Glomerular endothelial cell (primary cell): Measurements from ENCODE around the gene MIGA2. TPM values are rescaled to one million over a fixed set of nuclear protein-coding genes. Genes with fewer than 3 reads are reported as not detected.

ENCODE experiments used
- DNase-seq: peaks from one replicate; pipeline ENCODE4 v3.0.0-alpha.2; 2011; ENCODE audit warnings: low read depth, low spot score; ENCODE audit errors: extremely low read depth
- total RNA-seq: library from RNA; depleted of rRNA; stranded (reverse); fragments of >200 nt; gene quantifications from 2 replicates; pipeline ENCODE4 v1.2.3, GENCODE V29; 2015

The MIGA2 gene
- total RNA-seq, 1 donor from 2014 or later = 23.3 TPM

DNA sequence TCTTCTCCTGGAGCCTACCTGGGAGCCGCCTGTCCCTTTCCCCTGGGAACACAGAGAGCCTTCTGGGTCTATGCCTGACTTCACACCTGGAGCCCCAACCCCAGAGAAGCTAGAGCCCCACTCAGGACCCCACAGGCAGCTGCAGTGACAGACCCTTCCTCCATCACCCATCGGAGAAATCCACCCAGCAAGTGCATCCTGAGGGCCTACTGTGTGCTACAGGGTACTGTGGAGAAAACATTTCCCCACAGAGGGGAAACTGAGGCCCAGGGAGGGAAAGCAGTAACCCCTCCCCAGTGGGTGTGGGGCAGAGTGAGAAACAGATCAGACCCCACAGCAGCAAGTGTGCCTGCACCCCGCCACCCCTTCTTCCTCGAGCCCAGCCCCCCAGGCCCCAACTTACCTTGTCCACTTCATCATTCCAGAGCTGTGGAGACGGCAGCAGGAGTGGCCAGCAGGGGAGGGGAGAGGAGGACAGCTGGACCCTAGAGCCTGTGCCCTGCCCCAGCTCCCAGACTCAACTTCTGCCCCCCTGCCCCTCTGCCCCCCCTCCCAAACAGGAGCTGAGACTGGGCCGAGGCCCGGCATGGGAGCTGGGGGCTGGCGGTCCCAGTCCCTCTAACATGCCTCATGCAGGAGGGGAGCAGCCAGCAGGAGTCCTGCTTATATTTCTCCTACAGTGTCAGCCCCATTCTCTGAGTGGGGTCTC is 26.0 kb upstream of the MIGA2 start:
- DNase-seq = no peak

DNA sequence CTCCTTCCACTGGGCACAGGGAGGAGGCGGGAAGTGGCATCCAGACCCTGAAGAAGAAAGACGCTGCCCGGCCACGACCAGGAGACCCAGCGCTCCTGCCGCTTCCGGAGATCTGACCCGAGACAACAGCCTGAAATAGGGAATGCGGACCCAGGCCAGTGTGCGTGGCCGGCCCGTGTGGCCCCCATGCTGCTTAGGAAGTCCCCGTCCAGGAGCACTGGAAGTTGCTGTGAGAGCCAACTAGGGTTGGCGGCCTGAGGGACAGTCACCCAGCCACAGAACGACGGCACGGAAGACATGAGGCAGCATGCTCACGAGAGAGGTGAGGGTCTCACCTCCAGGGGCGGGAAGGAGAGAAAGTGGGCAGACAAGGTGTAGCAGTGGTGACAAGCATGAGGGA is 25.3 kb upstream of the MIGA2 start:
- no peak for DNase-seq

DNA sequence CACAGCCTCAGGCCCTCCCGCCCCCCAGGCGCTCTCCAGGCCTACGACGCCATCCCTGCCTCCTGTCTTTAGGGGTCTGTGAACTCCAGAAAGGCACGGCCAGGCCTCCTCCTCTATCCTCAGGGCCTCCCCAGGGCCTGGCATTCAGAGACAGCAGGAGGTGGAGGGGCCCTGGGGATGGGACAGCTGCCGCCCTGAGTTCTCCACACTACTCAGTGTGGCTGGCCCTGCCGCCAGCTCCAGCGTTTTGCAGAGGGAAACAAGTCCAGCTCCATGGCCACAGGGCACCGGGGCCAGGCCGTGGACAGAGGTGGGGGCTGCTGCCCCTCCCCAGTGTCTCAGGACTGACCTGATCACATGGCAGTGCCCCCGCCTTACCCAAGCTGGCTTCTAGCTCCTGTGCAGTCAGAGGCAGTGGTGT is 24.7 kb upstream of the MIGA2 start:
- no peak for DNase-seq

DNA sequence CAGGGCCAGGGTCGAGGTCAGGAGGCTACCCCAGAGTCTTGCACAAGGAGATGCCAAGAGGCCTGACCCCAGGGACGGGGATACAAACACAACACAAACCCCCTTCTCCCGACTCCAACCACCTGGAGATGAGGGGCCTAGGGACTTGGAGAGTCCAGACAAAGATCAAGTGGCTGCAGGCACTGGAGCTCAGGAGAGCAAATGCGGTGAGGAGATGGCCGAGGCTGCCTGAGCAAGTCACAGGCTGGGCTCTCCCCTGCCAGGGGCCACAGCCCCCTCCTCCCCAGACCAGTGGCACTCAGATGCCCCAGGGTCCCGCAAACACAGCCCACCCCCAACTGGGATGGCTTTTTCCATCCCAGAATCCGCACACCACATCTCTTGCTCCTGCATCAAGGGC is 24.1 kb upstream of the MIGA2 start:
- no peak for DNase-seq

DNA sequence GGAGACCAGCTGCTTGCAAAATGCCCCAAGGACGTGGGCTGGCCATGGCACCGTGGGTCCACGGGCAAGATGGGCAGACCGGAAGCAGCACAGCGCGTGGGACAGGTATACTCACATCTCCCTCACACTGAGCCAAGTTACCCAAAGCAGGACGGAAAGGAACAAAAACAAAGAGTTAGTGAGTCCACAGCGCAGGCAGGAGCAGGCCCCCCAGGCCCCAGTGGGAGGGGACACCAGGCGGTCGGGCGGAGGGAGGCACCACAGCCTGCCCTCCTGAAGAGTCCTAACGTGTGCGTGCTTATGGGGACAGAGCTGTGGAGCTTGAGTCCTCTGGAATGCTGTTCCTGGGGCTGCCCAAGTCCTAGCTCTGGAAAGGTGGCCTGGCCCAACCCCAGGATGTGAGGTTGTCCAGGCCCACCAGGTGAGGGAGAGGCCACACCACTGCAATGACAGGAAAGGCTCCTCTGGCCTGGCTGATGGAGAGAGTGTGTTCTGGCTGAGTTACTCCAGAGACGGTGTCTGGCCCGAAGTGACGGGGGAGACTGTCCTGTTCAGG is 23.5 kb upstream of the MIGA2 start:
- DNase-seq = no peak

DNA sequence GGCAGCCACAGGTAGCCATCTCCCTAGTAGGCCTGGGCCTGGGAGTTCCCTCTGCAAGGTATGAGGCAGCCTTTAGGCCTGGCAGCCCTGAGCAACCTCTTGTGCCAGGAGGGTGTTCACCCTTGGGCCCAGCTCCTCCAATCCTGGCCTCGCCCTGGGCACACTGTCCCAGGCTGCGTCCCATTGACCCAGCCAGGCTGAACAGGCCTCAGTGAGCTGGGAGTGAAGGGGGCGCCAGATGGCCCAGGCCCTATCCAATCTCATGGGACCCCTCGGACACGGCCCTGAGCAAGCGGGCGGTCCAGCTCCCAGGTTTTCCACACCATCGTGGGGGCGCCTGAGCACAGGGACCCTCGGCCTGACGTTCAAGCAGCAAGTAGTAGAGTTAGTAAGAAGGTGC is 22.8 kb upstream of the MIGA2 start:
- no peak for DNase-seq

DNA sequence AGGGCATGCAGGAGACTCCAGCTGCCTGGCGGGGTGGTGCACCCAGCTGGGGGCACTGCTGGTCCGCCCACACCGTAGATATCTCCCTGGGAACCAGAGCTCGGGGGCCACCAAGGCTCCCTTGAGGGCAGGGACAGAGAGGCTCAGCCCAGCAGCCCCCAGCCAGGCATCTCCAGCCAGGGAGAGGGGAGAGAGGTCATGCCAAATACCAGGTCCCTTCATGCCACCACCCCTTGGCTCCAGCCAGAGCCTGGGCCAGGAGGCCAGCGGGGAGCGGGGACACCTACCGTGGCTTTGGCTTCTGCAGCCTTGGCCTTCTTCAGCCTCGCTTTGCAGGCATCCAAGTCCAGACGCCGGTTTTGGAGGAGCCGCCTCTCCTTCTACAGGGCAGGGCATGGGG is 22.3 kb upstream of the MIGA2 start:
- DNase-seq = no peak

DNA sequence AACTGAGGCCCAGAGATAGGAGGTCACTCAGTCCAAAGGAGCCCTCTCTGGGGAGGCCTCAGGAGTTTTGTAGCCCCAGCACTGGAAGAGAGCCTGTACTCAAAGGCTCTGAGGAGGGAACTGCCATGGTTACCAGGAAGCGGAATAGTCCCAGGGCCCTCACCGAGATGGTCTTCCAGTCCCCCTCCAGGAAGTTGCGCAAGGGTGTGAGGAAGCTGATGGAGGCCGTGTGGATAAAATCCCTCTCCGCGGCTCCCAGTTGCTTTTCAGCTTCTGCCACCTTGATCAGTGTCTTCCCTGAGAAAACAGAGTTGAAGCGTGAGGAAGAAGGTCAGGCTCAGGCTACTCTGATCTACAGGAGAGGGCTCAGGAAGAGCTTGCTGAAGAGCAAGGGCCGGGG is 21.8 kb upstream of the MIGA2 start:
- DNase-seq = no peak

DNA sequence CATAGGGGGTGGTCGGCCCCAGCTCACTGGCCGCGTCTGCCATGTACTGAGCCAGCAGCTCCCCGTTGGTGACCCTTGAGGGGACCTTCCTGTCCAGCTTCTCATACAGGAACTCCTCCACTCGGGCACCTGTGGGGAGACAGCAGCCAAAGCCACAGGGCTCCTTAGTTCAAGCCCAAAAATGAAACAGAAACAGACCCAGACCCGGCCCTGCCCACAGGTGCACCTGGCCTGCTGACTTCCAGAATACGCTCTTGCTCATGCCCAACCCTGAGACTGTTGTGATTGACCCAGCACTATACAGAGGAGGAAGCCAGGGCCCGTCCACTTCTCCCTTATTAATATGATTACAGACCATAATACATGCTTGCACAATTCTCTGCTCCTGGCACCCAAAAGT is 15.3 kb upstream of the MIGA2 start:
- DNase-seq = no peak

DNA sequence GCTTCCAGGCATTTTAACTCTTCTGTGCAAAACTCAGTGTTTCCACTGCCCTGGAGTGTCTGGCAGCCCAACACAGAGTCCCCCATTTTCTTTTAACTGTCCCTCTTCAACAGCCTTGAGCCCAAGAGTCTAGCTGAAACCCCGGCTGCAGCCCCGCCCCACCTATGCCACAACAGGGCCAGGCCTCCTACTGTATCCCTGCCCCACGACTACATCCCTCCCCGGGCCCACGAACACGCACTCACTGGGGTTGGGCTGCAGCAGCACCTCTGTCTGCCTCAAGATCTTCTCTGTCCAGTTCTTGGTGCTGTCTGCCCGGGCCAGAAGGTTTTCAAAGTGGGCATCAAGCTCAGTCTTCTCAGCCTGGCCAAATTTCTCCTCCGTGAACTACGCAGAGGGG is 14.4 kb upstream of the MIGA2 start:
- no peak for DNase-seq

DNA sequence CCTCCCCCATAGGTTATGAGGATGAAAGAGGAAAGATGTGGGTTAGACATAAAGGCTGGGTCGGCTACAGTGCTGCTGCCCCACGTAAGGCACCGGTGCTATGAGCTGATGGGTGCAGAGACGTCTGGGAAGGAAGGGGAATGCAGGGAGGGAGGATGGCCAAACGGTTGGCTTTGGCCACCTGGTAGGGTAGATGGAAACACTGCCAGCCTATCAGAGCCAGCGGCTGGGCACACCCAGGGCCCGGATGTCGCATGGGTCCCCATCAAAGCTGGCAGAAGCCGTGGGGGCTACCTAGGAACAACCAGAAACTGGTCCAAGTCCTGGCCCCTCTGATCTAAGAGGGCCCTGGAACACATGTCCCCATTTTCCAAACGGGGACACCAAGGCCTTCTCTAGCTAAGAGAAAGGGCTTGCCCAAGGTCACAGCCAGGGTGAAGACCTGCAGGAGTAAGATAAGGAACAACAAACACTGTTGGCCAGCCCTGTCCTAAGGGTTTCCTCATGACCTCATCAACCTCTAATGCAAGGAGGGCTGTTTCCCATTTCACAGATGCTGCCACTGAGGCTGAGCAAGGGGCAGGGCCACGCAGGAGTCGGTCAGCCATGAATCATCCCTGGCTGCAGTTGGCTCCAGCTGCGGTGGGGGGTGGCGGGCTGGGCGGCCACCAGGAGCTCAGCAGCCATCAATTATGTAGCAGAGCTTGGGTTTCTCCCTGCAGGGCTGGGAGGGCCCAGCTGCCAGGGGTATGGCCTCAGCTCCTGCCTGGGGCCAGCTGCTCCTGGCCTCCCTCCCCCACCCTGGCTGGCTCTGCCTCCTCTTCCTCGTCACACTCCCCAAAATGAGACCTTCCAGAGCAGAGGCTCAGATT is 13.2 kb upstream of the MIGA2 start:
- no peak for DNase-seq

DNA sequence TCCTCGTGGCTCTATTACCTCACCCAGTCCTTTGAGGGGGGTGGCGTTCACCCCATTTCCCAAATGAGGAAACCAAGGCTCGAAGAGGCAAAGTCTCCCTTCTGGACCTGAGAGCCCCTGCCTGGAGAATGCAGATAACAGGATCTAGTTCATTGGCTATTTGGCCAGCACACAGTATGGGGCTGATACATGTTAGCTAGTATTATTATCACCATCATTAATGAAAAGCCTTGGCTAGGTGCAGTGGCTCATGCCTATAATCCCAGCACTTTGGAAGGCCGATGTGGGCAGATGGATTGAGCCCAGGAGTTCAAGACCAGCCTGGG is 12.6 kb upstream of the MIGA2 start:
- no peak for DNase-seq

DNA sequence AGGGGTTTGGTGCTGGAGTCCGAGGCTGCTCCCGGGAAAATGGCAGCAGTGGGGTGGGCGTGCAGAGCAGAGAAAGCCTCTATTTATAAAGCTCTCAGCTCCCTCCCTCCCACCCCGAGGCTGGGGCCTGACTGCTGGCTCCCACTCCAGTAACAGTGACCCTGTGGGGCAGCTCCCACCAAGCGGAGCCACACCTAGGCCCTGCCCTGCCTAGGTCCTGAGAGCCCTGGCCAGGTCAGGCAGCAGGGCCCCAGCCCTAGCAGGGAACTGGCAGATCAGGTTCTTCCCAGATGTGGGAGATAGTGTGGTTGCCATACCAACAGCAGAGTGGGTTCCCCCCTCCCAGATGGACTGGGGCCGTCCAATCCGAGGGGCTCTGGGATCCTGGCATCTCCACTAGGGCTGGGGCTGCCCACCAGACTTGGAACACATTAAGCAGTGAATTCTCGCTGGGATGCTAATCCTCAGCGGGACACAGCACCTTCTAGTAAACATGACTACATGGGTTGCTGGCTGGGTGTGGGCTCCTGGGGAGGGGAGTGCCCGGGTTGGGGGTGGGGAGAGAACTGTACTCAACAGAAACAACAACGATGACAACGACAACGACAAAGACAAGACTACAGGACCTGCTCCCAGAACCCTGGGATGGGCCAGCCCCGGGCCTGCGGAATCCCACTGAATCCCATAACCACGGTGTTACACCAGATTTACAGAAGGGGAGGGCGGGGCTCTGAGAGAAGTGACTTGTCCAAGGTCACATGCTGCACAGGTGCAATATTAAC is 9.8 kb upstream of the MIGA2 start:
- DNase-seq = no peak

DNA sequence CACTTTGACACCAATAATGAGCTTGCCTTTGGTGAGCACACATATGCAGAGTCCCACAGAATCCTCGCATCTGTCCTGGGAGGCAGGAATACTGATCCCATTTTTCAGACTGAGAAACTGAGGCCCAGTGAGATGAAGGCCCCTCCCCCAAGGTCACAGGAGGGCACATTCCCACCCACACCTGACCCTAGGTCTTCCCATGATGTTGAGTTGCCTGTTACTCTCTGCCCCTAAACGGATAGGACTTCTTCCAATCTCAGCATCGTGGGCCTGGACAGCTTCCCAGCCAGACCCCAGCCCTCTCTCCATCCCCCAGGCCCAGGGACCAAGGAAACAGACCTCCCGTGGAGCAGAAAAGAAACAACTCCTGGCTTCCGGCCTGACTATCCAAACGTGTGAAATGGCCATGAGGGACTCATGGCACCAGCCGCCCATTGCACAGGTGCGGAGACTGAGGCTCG is 9.2 kb upstream of the MIGA2 start:
- no peak for DNase-seq

DNA sequence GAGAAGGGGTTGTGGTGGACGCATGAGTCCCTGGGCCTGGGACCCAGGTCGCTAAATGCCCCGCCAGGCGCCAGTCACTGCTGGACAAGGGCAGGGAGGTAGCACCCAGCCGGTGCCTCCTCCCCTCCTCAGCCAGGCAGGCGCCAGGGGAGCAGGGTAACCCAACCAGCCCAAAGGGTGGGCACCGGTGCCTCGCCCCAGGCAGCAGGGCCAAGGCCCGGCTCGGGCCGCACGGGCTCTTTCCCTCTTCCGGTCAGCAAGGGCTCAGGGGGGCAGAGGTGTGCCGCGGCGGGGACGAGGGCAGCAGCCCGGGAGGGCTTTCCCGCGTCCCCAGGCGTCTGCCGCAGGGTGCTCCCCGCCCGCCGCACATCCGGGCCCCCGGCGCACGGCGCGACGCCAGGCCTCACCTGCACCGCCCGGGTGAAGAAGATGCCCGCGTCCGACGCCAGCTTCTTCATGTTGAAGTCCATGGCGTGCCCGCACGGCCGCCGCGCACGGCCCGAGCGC is 8.7 kb upstream of the MIGA2 start:
- DNase-seq = no peak

DNA sequence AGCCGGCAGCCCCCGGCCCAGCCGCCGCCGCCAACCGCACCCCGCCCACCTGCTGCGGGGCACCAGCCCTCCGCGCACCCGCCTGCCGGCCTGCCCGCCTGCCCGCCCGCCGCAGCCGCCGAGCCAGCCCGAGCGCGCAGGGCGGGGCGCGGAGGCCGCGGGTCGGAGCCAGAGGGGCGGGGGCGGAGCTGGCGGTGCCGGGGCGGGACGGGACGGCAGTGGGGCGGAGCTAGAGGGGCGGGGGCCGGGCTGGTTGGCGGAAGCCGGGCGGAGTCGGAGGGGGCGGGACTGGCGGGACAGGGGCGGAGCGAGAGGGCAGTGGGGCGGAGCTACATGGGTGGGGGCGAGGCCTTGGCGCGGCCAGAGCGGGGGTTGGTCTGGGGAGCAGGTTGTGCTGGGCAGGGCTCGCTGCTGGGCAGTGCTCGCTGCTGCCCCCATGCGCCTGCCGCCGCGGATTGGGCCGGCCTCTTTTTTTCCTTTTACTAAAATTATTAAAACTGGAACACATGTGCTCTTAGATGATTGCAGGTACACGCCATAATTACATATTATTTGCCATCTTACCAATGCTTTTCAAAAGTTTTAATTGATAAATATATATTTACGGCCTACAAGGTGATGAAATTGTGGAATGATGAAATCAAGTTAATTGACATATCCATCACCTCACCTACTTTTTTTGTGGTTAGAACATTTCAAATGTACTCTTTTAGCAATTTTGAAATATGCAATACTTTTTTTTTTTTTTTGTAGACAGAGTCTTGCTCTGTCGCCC is 8.0 kb upstream of the MIGA2 start, which contains the start of gene SH3GLB2:
Gene SH3GLB2 (minus strand): TSS at position 140 of the 775 bp plus-strand sequence. CDS start 177 bp downstream, outside the sequence.
- DNase-seq = peak; percentile 51

DNA sequence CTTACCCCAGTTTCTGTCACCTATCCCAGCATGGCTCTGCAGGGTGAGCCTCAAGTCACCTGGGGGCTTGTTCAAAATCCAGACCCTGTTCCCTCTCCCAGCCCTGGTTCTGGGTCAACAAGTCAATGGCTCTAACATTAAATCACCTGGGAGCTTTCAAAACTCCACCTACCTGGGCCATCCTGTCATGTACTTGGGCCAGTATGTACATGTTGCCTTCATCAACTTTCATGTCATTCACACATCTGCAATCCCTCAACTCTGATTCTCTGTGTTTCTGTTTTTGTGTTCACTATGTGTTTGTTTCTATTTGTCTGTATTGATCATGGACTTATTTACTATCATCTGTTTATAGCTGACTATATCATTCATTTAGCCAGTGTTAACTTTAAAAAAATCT is 6.2 kb upstream of the MIGA2 start:
- no peak for DNase-seq

DNA sequence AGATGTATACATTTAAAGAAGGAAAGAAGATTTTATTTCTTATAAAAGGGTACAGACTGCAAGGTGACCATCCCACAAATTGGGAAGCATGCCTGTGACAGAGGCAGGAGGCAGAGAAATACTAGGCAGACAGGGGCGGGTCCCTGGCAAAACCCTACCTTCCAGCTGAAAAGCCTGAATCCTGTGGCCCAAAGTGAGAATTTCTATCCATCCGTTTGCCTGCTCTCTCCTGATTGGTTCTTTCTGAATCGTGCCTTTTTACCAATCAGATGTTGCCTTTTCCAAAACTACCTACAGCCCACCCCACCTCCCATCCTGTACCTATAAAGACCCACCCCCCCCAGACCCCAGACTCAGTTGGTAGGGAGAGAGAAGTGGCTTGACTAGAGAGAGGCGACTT is 4.9 kb upstream of the MIGA2 start:
- DNase-seq = no peak

DNA sequence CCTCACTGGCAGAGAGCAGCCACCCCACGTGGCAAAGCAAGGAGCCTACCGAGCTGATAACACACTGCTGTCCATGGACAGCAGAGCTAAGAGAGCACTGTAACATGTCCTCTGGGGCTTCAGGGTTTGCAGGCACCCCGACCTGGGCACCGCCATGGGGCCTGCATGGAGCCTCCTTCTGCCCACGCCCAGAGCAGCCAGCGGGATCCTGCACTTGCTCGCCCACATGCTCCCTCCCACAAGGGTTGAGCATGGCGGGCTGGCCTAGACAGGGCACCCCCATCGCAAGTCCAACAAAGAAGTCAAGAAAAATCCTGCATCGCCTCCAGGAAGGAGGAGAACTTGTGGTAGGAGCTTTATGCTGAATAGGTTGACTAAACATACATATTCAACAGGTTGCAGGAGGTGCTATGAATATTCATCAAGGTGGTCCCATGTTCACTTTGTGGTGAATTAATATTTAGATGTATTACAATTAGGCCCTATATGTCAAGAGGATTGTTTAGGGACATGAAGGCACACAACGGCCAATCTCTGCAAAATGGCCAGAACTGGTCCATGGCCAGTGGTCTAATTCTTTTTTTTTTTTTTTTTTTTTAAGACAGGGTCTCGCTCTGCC is 3.8 kb upstream of the MIGA2 start:
- no peak for DNase-seq

DNA sequence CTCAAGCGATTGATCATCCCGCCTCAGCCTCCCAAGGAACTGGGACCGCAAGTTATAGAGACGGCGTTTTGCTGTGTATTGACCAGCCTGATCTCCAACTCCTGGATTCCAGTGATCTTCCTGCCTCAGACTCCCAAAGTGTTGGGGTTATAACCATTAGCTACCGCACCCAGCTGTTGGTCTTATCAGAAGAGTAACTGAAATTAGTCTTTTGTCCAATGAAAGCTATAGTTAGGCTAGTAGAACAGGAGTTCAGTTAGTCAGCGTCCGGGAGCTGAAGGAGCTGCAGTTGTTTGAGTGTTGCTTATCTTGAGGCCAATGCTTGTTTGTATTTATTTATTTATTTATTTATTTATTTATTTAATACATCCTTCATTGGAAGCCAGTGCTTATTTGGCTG is 3.2 kb upstream of the MIGA2 start:
- no peak for DNase-seq
